IPS-18c (cell line): ENCODE data around the gene MN1.

ENCODE experiments used
- H3K4me3 ChIP-seq: 2 replicates; pipeline ENCODE4 v1.7.0; 2013; ENCODE audit warnings: low read depth, mild to moderate bottlenecking, low read length, moderate library complexity; ENCODE audit not compliant: insufficient read depth
- H3K9me3 ChIP-seq: one replicate; pipeline ENCODE4 v1.6.1; 2013; ENCODE audit warnings: mild to moderate bottlenecking, low read length, moderate library complexity; ENCODE audit not compliant: control insufficient read depth, insufficient read depth

Gene MN1

GRCh38 chr22:27776650-27776958 is 25.0 kb downstream of the MN1 start:
- Histone ChIP-seq H3K9me3 (peaks cover 4% of the 10 kb centered on the region), H3K4me3 (no peak overlapping the region)

DNA sequence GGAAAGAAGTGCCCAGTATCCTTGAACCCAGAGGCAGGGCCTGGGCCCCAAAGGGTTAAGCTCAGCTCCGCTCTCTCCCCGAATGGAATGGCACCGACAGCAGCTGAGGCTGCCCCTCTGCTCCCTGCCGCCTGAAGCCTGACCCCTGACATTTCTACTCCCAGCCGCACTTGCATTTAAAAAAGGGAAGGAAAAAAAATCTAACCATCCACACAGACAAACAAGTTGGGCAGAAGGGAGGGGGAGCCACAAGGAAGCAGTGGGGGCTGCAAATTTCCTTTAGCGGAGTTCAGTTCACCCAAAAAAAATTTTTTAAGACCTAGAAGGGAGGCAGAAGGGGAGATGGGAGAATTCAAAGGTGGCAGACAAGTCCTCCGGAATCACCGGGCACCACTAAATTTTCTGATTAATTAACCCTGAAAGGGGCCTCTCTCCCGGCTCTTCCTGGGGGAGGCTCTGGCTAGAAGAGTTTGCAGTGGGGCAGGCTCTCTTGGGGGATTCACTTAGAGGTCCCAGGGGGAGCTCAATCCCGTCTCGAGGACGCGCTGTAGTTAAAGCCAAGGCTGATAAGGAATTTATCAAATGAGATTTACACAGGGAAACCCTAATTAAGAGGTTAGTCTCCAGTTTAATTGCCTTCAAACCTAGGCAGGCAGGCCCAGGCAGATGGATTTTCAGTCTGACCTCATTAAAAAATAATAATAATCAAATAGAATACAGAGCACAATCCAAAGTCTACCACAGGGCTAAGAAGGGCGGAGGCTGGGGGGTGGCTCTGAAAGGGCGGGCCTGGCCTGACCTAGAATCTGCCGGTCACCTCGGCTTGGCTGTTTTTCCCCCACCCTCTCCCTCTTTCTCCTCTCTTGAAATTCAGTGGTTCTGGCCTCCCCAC is 25.6 kb downstream of the MN1 start:
- H3K9me3 ChIP-seq: peaks cover 4% of the 10 kb centered on the region
- no peak overlapping the region; the same call in 1 of the 2 replicates for H3K4me3 ChIP-seq

DNA sequence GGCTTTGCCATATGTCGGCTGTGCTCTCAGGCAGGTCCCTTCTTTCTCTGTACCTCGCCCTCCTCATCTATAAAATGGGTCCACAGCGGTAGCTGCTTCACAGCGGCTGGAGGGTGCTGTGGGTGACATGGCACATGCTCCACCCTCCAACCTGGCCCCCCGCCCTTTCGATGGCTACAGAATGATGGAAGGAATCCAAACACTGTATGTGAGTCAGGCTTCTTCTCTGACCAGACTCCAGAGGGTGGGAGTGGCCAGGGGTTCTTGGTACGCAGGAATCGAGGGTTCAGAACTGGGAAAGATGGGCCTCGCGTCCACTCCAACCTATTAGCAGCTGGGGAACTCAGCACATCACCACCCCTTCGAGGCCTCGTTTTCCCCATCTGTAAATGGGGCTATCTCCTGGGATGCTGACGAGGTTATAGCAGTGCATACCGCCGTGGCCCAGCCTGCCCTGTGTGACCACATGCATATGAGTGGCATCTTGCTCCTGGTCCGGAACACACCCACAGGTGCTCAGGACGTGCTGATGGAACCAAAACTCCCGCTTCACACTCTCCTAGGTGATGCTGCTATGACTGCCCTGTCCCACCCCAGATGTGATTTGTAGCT is 26.4 kb downstream of the MN1 start:
- no peak overlapping the region for H3K4me3 ChIP-seq
- H3K9me3 ChIP-seq: no peaks in the 10 kb centered on the region

DNA sequence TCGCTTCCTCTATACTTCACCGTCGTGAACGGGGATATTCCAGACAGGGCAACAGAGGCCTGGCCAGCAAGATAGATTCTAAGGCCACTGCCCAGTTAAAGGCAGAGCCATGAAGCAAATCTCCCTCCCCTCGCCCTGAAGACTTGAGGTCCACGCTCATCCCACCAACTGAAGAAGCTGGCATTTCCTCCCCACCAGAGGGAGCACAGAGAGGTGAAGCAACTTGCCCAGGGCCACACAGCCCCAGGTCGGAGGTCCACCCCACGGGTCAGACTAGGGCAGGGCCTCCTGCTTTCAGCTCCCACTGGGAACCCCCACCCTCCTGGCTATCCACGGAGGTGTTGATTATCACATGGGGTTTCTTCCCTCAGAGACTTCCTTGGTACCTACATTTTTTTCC is 27.4 kb downstream of the MN1 start:
- Histone ChIP-seq H3K4me3 (no peak overlapping the region), H3K9me3 (no peaks in the 10 kb centered on the region)

DNA sequence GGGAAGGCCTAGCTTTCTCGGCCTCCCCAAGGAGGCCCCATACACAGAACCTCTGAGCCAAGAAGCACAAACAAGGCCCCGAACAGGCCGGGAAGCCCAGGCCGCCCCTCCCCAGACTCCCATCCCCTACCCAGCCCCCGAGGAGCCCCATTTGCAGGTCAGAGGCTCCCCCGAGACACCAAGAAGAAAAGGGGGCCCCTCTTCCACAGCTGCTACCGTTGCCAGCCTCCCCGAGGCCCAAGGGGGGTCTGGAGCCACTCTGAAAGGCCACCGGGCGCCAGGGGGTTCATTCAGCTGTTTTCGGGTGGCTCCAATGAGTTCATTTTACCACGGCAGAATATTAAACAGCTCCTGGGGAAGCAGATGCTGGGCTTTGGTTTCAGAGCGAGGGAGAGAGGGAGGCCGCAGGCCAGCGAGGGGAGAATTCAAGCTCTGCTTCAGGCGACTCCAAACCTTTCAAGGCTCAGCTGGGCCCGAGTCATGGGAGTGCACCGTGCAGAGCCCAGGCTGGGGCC is 28.5 kb downstream of the MN1 start:
- Histone ChIP-seq H3K4me3 (no peak overlapping the region), H3K9me3 (no peaks in the 10 kb centered on the region)

DNA sequence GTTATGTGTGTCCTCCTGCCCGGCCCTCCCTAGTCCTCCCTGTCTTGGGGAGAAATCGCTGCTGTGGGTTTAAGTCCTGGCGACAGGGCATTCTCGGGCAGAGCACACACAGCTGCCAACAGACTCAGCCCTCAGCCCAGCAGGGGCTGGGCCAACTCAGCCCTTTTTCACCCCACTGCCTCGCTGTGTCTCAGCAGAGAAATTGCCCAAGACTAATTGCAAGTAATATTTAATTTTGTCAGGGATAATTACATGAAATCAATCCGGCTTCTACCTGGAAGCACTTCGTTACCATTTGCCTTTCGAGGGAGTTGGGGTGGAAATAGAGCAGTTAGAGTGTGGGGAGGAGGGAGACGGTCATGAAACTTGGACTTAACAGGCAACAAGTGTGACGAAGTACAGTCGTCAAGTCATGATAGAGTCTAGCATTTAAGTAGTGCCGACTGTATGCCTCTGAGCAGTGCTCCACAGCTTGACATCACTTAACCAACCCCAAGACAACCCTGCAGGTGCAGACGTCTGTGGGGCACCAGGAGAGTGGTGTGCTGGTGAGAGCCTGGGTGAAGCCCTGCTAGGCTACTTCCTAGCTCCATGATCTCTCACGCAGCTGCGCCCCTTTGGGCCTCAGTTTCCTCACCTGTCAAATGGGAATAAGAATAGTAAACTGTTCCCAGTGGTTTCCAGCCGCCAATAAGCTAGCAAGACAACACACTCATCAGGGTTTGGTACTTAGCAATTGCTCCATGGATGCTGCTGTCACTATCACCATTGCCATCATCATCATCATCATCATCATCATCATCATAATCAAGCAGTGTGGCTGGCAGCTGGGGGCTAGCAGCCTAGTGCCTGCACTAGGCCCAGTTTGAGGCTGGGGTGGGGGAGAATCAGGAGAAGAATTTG is 29.2 kb downstream of the MN1 start:
- H3K4me3 ChIP-seq: no peak overlapping the region; the same call in 1 of the 2 replicates
- no peaks in the 10 kb centered on the region for H3K9me3 ChIP-seq

DNA sequence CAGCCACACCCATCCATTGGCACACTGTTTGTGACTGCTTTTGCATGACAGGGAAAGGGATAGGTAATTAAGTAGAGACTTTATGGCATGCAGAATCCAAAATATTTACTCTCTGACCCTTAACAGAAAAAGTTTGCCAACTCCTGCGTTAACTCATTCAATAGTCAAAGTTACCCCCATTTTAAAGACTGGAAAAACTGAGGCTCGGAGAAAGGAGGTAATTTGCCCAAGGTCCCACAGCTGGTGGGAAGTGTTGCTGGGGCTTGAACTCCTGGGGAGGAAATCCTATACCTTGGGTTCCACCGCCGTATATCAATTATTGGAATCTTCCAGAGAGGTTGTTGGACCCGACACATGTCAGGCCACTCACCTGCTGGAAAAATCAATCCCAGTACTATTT is 29.9 kb downstream of the MN1 start:
- Histone ChIP-seq H3K9me3 (no peaks in the 10 kb centered on the region), H3K4me3 (no peak overlapping the region)

GRCh38 chr22:27769012-27769411 is 32.5 kb downstream of the MN1 start:
- H3K4me3 ChIP-seq: no peak overlapping the region
- H3K9me3 ChIP-seq: no peaks in the 10 kb centered on the region

GRCh38 chr22:27768027-27768653 is 33.4 kb downstream of the MN1 start:
- H3K9me3 ChIP-seq: no peaks in the 10 kb centered on the region
- no peak overlapping the region for H3K4me3 ChIP-seq

DNA sequence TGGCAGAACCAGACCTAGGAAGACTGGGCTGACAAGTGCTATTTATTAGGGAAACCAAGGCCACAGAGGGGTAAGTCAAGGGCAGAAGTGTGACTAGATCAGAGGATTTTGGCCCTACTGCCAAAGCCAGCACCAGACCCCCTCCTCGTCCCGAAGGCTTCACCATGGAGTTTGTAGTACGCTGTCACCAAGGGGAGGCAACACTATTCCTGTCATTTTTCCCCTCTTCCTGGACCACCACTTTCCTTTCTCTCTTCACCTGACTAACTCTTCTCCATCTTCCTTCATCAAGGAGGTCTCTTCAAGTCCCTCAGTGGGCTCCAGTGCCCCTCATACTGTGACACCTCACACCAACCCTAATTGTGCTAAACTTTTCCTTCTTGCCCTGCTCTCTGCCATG is 34.9 kb downstream of the MN1 start:
- H3K4me3 ChIP-seq: no peak overlapping the region
- H3K9me3 ChIP-seq: no peaks in the 10 kb centered on the region

GRCh38 chr22:27765706-27766291 is 35.8 kb downstream of the MN1 start:
- Histone ChIP-seq H3K9me3 (no peaks in the 10 kb centered on the region), H3K4me3 (no peak overlapping the region)

DNA sequence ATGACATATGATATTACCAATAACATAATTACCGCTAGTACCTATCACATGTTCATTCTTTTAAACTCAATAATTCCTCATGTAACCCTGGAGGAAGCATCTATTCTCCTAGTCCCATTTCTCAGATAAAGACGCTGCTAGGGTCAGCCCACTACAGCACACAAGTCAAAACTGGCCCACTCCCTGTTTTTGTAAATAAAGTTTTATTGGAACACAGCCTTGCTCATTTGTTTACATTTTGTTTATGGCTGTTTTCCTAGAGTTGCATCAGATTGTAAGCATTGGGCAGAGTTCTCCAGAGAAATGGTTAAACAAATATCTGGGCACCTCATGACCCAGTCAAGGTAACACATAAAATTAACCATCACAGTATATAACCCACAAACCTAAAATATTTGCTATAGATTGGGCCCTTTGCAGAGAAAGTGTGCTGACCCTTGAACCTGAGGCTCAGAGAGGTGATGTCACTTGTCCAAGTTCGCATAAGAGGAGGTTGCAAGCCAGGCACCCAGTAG is 36.8 kb downstream of the MN1 start:
- H3K9me3 ChIP-seq: no peaks in the 10 kb centered on the region
- no peak overlapping the region for H3K4me3 ChIP-seq

DNA sequence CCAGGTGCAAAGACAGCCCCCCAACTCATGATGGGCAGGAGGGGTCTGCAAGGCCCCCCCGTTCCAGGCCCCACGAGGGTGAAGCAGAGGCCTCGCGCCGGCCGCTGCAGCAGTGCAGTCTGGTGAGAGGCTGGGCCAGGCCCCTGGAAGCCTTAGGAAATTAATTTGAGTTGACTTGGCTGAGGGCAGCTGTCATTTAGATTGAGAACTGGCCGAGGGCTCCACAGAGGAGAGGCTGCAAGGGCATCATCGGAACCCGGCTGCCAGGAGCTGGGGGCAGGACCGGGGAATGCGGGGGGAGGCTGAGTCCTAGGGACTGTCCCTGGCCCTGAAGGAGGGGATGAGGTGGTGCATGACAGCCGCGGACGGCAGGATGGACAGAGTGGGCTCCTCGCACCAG is 39.9 kb downstream of the MN1 start:
- Histone ChIP-seq H3K9me3 (no peaks in the 10 kb centered on the region), H3K4me3 (no peak overlapping the region)

- H3K4me3 ChIP-seq: no peak overlapping the region
- H3K9me3 ChIP-seq: no peaks in the 10 kb centered on the region
Observed at GRCh38 chr22:27761000-27761399, 40.6 kb downstream of the MN1 start.

GRCh38 chr22:27760474-27760873 is 41.1 kb downstream of the MN1 start:
- Histone ChIP-seq H3K4me3 (no peak overlapping the region), H3K9me3 (no peaks in the 10 kb centered on the region)

- no peaks in the 10 kb centered on the region for H3K9me3 ChIP-seq
- no peak overlapping the region for H3K4me3 ChIP-seq
Observed at GRCh38 chr22:27757928-27758525, 43.5 kb downstream of the MN1 start.
